Activated T-helper 1 cell treated with anti-CD3 and anti-CD28 coated beads, Interleukin-2, amount 50 U/mL, for 16 hours (primary cell): ENCODE data around the gene RIOK2.
"Not testable (repeated sequence)": the region's sequence is repeated elsewhere in the genome, so short reads cannot be mapped to it uniquely, and the experiment has no call there.

ENCODE experiments used
- DNase-seq, 2 donors: peaks; one replicate each; pipeline ENCODE4 v3.0.0-alpha.2; 2020; ENCODE audit warnings: low read depth in 1 of 2, low spot score in 1 of 2

The RIOK2 gene

GRCh38 chr5:97171703-97172102 lies 11.3 kb downstream of the RIOK2 start:
- no peak for DNase-seq

DNA sequence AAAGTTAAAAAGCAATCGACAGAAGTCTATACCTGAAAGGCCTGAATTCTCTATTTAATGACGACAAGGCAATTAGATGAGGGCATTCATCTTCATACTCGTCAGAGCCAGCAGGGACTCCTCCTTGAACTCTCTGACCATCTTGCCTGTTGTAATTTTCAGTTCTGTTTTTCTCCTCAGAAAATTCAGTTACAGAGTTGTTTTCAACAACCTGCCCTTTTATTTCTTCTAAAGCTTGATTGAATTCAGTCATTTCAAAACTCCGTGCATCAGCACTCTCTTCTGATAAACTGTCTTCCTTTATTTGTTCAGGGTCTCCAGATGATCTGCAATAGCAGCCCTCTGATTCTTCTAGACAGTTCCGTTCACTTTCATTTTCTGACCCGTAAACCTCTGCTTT lies 15.6 kb downstream of the RIOK2 start:
- DNase-seq = no peak

DNA sequence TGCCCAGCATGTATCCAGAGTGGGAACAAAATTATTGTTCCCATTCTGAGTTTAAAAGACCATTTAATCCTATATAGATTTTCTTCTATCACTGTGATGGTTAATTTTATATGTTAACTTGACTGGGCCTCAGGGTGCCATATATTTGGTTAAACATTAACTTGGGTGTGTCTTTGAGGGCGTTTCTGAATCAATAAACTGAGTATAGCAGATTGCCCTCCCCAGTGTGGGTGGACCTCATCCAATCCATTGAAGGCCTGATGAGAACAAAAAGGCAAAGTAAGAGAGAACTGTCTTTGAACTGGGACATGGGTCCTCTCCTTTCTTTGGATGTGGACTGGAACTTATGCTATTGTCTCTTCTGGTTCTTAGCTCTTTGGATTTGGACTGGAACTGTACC lies 17.3 kb downstream of the RIOK2 start:
- no peak for DNase-seq

DNA sequence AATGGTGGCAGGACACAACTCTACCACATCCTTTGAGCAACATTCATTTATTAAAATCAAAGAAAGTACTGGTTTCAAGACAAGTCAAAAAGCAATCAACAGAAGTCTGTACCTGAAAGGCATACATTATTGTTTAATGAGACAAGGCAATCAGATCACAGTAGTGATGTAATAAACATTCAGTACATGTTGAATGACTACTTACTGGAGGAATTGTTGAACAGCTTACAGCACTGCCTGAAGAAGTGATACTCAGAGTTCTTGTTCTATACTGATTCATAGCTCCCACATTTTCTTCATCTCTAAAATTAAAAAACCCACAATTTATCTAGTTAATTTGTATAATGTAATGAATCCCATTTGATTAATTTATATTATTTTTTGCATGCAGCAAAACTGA lies 18.2 kb downstream of the RIOK2 start:
- no peak for DNase-seq

- DNase-seq = no peak
Observed at GRCh38 chr5:97163790-97164285, 19.2 kb downstream of the RIOK2 start.

DNA sequence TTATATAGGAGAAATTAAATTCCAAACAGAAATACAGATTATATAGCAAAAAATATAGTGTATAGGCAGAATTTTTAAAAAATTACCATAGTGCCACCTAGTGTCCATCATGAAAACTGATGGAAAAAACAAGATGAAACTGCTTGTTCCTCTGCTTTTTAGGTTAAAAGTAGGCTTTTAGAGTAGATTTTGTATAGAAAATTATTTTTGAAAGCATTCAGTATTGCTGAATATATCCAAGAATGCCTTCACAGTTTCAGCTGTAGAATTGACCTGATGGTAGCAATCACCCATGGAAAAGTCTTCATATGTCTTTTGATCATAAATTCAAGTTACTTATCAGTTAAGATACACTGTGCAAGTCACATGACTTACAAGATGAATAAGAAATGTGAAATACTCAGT lies 19.7 kb downstream of the RIOK2 start:
- no peak for DNase-seq

DNA sequence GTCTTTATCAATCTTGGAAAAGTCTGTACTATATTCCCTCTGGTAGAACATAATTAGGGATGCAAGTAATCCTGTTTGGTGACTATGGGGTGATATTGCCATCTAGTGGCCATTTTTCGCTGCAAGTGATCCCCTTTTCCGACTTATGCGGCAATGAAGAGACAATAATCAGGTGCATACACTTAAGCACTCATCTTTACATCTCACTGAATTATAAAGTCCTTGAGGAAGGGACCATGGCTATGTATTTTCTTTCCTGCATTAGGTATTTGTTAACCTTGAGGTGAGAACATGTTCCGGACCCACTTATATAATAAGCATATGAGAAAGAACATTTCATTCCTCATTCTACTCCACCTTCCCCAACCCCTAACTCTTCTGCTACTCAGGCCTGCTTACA lies 21.0 kb downstream of the RIOK2 start:
- no peak for DNase-seq

GRCh38 chr5:97157689-97158088 lies 25.4 kb downstream of the RIOK2 start:
- no peak for DNase-seq

DNA sequence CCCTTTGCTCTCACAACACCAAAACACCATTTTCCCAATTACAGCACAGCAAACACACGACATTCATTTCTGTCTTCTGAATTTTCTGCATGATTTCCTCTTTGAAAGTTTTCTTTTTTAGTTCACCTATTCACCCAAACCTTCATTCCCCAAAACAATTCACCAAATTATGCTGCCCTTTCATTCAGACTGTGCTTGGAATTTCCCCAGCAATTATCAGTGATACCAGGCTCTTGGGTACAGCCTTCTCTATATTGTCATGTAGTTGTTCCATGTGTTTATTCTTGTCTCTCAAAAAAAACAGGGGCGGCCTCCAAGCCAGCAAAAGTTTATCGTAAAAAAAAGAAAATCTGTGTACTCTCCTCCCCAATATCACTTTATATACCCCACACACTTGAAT lies 31.7 kb downstream of the RIOK2 start:
- DNase-seq = no peak

GRCh38 chr5:97150401-97150800 lies 32.6 kb downstream of the RIOK2 start:
- no peak for DNase-seq

GRCh38 chr5:97149709-97150108 lies 33.3 kb downstream of the RIOK2 start:
- no peak for DNase-seq

DNA sequence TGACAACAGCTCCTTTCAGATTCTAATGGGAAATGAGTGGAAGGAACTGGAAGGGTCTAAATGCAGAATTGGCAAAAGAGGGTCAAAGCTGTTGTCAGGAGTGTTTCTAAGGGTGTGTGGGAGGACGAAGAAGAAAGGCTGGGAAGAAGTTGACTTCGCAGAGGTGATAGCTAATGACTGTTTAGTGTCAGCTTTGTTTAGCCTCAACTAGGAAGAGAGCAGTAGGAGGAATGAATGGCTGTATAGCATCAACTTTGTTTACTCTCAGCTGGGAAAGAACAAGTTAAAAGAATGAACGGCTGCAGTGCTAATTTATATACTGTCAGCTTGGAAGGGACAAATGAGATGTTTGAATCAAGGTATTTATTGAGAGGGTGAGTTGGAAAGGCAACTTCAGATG lies 34.8 kb downstream of the RIOK2 start:
- DNase-seq = no peak

DNA sequence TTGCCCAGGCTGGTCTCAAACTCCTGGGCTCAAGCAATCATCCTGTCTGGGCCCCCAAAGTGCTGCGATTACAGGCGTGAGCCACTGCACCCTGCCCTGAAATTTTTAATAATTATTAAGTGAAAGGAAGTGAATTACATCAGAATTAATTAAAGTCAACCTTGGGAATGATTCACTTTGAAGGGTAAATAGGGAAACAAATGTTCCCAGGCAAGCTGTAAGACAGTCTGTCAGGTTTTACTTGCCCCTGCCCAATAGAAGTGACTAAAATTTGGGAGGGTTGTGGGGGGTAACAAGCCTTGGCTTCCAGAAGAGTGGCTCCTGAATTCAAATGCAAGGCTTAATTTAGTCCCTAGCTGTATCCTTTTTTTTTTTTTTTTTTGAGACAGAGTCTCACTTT lies 39.3 kb downstream of the RIOK2 start:
- DNase-seq = no peak

DNA sequence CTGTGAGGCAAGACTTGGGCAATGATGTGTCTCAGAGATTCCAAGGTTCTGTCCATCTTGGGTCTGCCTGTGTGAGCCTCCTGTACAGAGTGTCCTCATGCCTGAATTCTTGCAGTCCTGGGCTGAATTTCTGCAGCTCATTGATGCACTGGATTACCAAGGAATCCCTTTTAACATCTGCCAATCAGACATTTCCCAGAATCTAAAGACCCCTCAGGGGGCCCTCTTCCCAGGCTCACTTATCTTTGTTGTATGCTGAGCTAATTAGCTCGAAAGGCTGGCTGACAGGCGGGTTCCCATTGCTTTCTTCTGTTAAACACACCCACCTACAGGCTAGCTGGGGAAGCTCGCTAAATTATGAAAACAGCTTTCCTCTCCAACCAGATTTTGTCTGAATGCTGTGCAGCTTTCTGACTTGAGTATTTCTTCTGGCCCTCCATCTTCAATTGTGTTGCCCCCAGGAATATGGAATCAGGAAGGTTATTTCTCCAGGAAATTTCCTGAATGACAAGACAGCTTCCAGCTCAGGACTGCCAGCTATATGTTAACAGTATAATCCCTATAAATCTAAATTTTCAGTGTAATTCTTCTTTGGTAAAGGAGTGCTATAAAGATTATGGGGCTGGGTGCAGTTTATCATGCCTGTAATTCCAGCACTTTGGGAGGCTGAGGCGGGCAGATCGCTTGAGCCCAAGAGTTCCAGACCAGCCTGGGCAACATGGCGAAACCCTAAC lies 40.4 kb downstream of the RIOK2 start, which contains the start of gene LIX1:
LIX1 (minus strand) TSS at position 91 of the 734 bp plus-strand sequence; CDS start at position 56, 35 bp downstream.
- DNase-seq = no peak

DNA sequence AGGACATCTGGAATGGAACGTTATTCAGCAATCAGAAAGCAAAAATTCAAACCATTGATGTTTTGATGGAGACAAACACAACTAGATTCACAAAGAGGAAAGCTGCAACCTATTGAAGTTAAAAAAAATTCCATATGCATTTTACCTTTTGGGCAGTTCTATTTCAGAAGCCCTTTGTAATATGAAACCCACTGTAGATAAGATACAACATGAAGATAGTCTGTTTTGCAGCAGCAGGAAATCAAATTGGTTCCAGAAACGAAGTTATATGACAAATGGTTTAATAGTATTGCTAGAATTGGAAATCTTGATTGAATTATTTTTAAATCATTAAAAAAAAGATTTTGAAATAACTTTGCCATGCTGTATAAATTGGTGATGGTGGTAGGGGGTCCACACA lies 41.5 kb downstream of the RIOK2 start:
- no peak for DNase-seq

DNA sequence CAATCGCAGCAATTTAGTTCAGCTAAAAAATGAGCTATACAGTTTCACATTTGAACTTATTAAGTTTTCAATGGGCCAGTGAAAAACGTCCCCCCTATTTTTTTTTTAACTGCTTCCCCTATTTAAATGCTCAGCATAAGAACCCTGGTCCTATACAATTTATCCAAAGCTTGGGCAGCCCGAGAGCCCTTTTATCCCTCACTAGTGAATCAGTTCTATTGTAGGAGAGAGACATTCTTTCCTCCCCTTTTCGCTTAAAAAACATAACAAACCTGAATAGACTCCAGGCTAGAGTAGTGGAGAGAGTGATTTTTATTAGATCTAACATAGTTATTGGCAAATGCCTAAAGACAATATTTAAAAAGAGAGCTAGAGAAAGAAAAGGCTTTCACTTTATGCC lies 42.0 kb downstream of the RIOK2 start:
- no peak for DNase-seq

GRCh38 chr5:97140250-97140649 lies 42.8 kb downstream of the RIOK2 start:
- not testable (repeated sequence) for DNase-seq

DNA sequence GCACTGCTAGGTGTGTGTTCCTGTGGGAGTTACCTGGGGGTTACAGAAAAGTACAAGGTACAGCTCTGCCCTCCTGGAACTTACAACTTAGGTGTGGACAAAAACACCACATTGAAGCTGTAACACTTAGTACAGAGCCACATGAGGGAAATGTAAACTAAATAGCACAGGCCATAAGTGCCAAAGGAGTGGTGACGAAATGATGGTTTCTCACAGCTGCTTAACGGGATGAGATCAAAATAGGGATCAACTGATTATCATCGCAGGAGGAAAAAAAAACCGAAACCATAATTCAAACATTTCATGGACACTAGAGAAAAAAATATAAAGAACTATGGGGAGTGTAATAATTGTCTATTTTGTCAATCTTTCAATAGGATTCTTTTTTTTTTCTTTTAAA lies 46.6 kb downstream of the RIOK2 start:
- DNase-seq = no peak

- DNase-seq = no peak
Observed at GRCh38 chr5:97135868-97136267, 47.2 kb downstream of the RIOK2 start.

- DNase-seq = no peak
Observed at GRCh38 chr5:97134634-97135033, 48.4 kb downstream of the RIOK2 start.

- DNase-seq = no peak
Observed at GRCh38 chr5:97133101-97133500, 49.9 kb downstream of the RIOK2 start.

GRCh38 chr5:97131921-97132320 lies 51.1 kb downstream of the RIOK2 start:
- no peak for DNase-seq

DNA sequence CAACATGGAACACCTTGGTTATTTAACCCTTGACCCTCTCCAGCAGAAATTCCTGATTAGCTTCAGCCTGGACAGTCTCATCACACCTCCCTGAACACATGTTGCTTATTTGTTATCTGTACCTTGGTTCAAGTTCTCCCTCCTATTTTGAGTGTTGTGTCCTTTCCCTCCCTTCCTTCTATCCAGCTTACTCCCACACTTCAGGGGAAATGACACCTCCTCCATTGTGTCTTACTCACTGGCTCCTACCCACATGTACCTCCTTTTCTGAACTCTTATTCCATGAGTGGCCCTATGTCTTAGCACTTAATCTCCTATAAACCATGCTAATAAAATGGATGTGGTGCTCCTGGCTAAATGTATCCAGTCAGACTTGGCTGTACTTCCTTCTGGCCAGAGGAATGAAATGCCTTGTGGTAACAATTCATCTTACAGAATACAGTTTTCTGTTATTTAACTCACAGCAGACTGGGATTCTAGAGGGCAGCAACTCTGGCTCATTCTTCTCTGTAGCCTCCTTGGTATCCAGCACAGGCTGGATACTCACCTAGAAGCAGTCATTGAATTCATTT lies 51.8 kb downstream of the RIOK2 start:
- DNase-seq = no peak
